HG03039 (cell line): ENCODE measurements around the gene CLP1.
"Not testable (repeated sequence)": the region's sequence is repeated elsewhere in the genome, so short reads cannot be mapped to it uniquely, and the experiment has no call there.

Source experiments
- ATAC-seq: cut with Tn5 transposase; IDR thresholded peaks from one replicate; pipeline ENCODE4 v1.9.1; 2021; ENCODE audit warnings: mild to moderate bottlenecking, moderate library complexity; ENCODE audit not compliant: unreplicated experiment

CLP1 gene

GRCh38 chr11:57659669-57660068 lies 2.1 kb downstream of the CLP1 start:
- no peak for ATAC-seq

GRCh38 chr11:57662893-57663292 lies 5.3 kb downstream of the CLP1 start:
- no peak for ATAC-seq

- ATAC-seq = no peak
These were observed 6.4 kb downstream of the CLP1 start for GRCh38 chr11:57663975-57664374.

- peak; percentile 60 for ATAC-seq
These were observed 9.7 kb downstream of the CLP1 start for GRCh38 chr11:57667117-57667735.

GRCh38 chr11:57667736-57668433 lies 10.3 kb downstream of the CLP1 start, which contains the start of gene ZDHHC5:
ZDHHC5 (plus strand) TSS chr11:57668114; CDS start chr11:57673091, 4,977 bp downstream.
- ATAC-seq = peak; percentile 84

- ATAC-seq = peak; percentile 4
These were observed 10.8 kb downstream of the CLP1 start for GRCh38 chr11:57668434-57668782.

- no peak for ATAC-seq
These were observed 16.7 kb downstream of the CLP1 start for GRCh38 chr11:57674251-57674650.

- ATAC-seq = no peak
These were observed 17.8 kb downstream of the CLP1 start for GRCh38 chr11:57675176-57675941.

GRCh38 chr11:57679396-57679795 lies 21.8 kb downstream of the CLP1 start:
- ATAC-seq = no peak

GRCh38 chr11:57680552-57680874 lies 23.0 kb downstream of the CLP1 start:
- ATAC-seq = no peak

GRCh38 chr11:57681168-57681567 lies 23.6 kb downstream of the CLP1 start:
- no peak for ATAC-seq

- not testable (repeated sequence) for ATAC-seq
These were observed 32.9 kb downstream of the CLP1 start for GRCh38 chr11:57690474-57690873.

GRCh38 chr11:57698843-57699365 lies 41.3 kb downstream of the CLP1 start:
- no peak for ATAC-seq

GRCh38 chr11:57699813-57700212 lies 42.3 kb downstream of the CLP1 start:
- ATAC-seq = no peak

- no peak for ATAC-seq
These were observed 42.9 kb downstream of the CLP1 start for GRCh38 chr11:57700425-57700824.

GRCh38 chr11:57703341-57703740 lies 45.8 kb downstream of the CLP1 start:
- ATAC-seq = no peak

- no peak for ATAC-seq
These were observed 47.4 kb downstream of the CLP1 start for GRCh38 chr11:57704932-57705331.

GRCh38 chr11:57705432-57705831 lies 47.9 kb downstream of the CLP1 start:
- ATAC-seq = not testable (repeated sequence)

- ATAC-seq = no peak
These were observed 52.3 kb downstream of the CLP1 start for GRCh38 chr11:57709802-57710367.
